A549 (cell line): ENCODE results near the gene SPATA17. TPM values are rescaled to one million over a fixed set of nuclear protein-coding genes. Genes with fewer than 3 reads are reported as not detected.

Source experiments
- ATAC-seq, 2 experiments: fragments of 200-7000 bp in 1 of 2; fragments of >200 bp in 1 of 2; cut with Nextera tagmentation in 1 of 2; cut with Tn5 transposase in 1 of 2; 3 replicates each; pipeline versions ENCODE4 v1.8.0 to v1.9.1; 2018 to 2020; ENCODE audit warnings: mild to moderate bottlenecking in 1 of 2, moderate library complexity in 1 of 2
- CTCF ChIA-PET: fragments of 300-600 bp; sonication (Branson Sonifier 250); formaldehyde crosslinking; extraction: SDS; loops from one replicate; lab custom pipeline; 2021; ENCODE audit warnings: antibody characterized with exemption, inconsistent platforms; lab: Yijun Ruan, JAX
- POLR2A ChIA-PET: fragments of 350-600 bp; formaldehyde crosslinking; extraction: SDS; loops from one replicate; lab custom pipeline; 2021; ENCODE audit warnings: antibody characterized with exemption, inconsistent platforms; lab: Yijun Ruan, JAX
- DNase-seq, 2 experiments: peaks; one replicate each; pipeline versions ENCODE4 v3.0.0 to v3.0.0-alpha.2; 2011 to 2016; ENCODE audit warnings: low read depth in 1 of 2, low spot score in 1 of 2
- FAIRE-seq: peaks from 2 replicates; lab custom pipeline; 2011; peaks lifted over from hg19 to GRCh38; lab: Jason Lieb, UNC
- H3K27ac ChIP-seq, 2 experiments: fragments of >200 bp; sonication (Bioruptor Twin); formaldehyde crosslinking; 3 replicates each; pipeline ENCODE4 v1.5.1; 2016 to 2017
- H3K4me1 ChIP-seq: fragments of >200 bp; sonication (Bioruptor Twin); formaldehyde crosslinking; 3 replicates; pipeline ENCODE4 v1.6.1; 2016
- H3K4me2 ChIP-seq: fragments of >200 bp; sonication (Bioruptor Twin); formaldehyde crosslinking; 3 replicates; pipeline ENCODE4 v1.6.1; 2016
- H3K4me3 ChIP-seq: fragments of >200 bp; sonication (Bioruptor Twin); formaldehyde crosslinking; 3 replicates; pipeline ENCODE4 v1.5.1; 2016
- H3K9me3 ChIP-seq: fragments of >200 bp; sonication (Bioruptor Twin); formaldehyde crosslinking; 3 replicates; pipeline ENCODE4 v1.6.1; 2016
- EHMT2 ChIP-seq: fragments of 200-600 bp; sonication (generic); IDR thresholded peaks from 2 replicates; pipeline ENCODE4 v1.6.1; 2016; ENCODE audit warnings: antibody characterized with exemption, low read depth, mild to moderate bottlenecking, moderate library complexity
- FOSB ChIP-seq: fragments of 250-450 bp; sonication (Bioruptor Pico); IDR thresholded peaks from 2 replicates; pipeline ENCODE4 v1.5.0; 2020; ENCODE audit warnings: mild to moderate bottlenecking, moderate library complexity
- GATA3 ChIP-seq: IDR thresholded peaks from 2 replicates; pipeline ENCODE4 v1.6.1; 2012; ENCODE audit warnings: borderline replicate concordance
- HDAC2 ChIP-seq: fragments of 200-600 bp; sonication (generic); IDR thresholded peaks from 2 replicates; pipeline ENCODE4 v1.6.1; 2016
- HEYL ChIP-seq: fragments of 250-450 bp; sonication (Bioruptor Pico); IDR thresholded peaks from 2 replicates; pipeline ENCODE4 v1.8.0; 2021; ENCODE audit warnings: mild to moderate bottlenecking, moderate library complexity
- HOXA7 ChIP-seq: fragments of 250-450 bp; sonication (Bioruptor Pico); IDR thresholded peaks from 2 replicates; pipeline ENCODE4 v1.5.0; 2020; ENCODE audit warnings: mild to moderate bottlenecking, moderate library complexity
- JUN ChIP-seq, 2 experiments: fragments of >200 bp; sonication (Bioruptor Twin); formaldehyde crosslinking; IDR thresholded peaks; 2 replicates in 1 of 2; 3 replicates in 1 of 2; pipeline ENCODE4 v1.6.1; 2016 to 2017
- MAFK ChIP-seq: fragments of 450-650 bp; IDR thresholded peaks from 2 replicates; pipeline ENCODE4 v1.6.1; 2014; ENCODE audit not compliant: partially characterized antibody
- NPAS2 ChIP-seq: fragments of 250-450 bp; sonication (Bioruptor Pico); IDR thresholded peaks from 2 replicates; pipeline ENCODE4 v1.8.0; 2022; ENCODE audit warnings: mild to moderate bottlenecking, moderate library complexity, borderline replicate concordance
- NR3C1 ChIP-seq: fragments of >200 bp; sonication (Bioruptor Twin); formaldehyde crosslinking; IDR thresholded peaks from 3 replicates; pipeline ENCODE4 v1.6.1; 2017
- PBX3 ChIP-seq: IDR thresholded peaks from 2 replicates; pipeline ENCODE4 v1.6.1; 2012
- RAD21 ChIP-seq, 2 experiments: fragments of >200 bp in 1 of 2; sonication (Bioruptor Twin) in 1 of 2; formaldehyde crosslinking in 1 of 2; IDR thresholded peaks in 1 of 2; conservative IDR thresholded peaks in 1 of 2; 2 replicates in 1 of 2; 3 replicates in 1 of 2; pipeline ENCODE4 v1.6.1; 2012 to 2018; ENCODE audit warnings: inconsistent platforms in 1 of 2
- RARB ChIP-seq: fragments of 250-450 bp; sonication (Bioruptor Pico); IDR thresholded peaks from 2 replicates; pipeline ENCODE4 v1.8.0; 2021; ENCODE audit warnings: mild to moderate bottlenecking, moderate library complexity
- REST ChIP-seq: fragments of 200-600 bp; sonication (generic); IDR thresholded peaks from 2 replicates; pipeline ENCODE4 v1.6.1; 2016; ENCODE audit warnings: antibody characterized with exemption, mild to moderate bottlenecking, moderate library complexity
- SMC3 ChIP-seq: fragments of >200 bp; sonication (Bioruptor Twin); formaldehyde crosslinking; IDR thresholded peaks from 3 replicates; pipeline ENCODE4 v1.6.1; 2018; ENCODE audit warnings: inconsistent platforms
- TFCP2L1 ChIP-seq: fragments of 250-450 bp; sonication (Bioruptor Pico); IDR thresholded peaks from 2 replicates; pipeline ENCODE4 v1.5.0; 2021; ENCODE audit warnings: mild to moderate bottlenecking
- TP53 ChIP-seq: fragments of 250-450 bp; sonication (Bioruptor Pico); IDR thresholded peaks from 2 replicates; pipeline ENCODE4 v1.5.0; 2021; ENCODE audit warnings: mild to moderate bottlenecking, moderate library complexity
- ZC3H11A ChIP-seq: fragments of 450-650 bp; IDR thresholded peaks from 2 replicates; pipeline ENCODE4 v1.6.1; 2014; ENCODE audit warnings: antibody characterized with exemption, mild to moderate bottlenecking
- ZFP36 ChIP-seq: fragments of 450-650 bp; IDR thresholded peaks from 2 replicates; pipeline ENCODE4 v1.6.1; 2014; ENCODE audit warnings: borderline replicate concordance; ENCODE audit not compliant: partially characterized antibody
- whole genome bisulfite sequencing: methylation state at CpG from one replicate; pipeline ENCODE4 v1.1.6; 2017; ENCODE audit errors: missing lambda C conversion rate; 5-methylcytosine and 5-hydroxymethylcytosine counted together
- polyA plus RNA-seq, 4 experiments: library from polyadenylated mRNA; depleted of rRNA in 3 of 4; stranded (reverse); fragments of >200 nt; fragmentation: RNase III in 1 of 4; extraction: RNeasy Plus Mini Kit Qiagen cat#74134 plus additional on column Dnase treatment in 1 of 4; gene quantifications; 2 replicates in 3 of 4; 3 replicates in 1 of 4; pipeline ENCODE4 v1.2.3, GENCODE V29; 2011 to 2017
- TF ChIP-seq, protein P1 (sequence below): fragments of 450-650 bp; IDR thresholded peaks from 2 replicates; pipeline ENCODE4 v1.6.1; 2014; ENCODE audit warnings: antibody characterized with exemption
- TF ChIP-seq, protein P2 (sequence below): IDR thresholded peaks from 2 replicates; pipeline ENCODE4 v1.6.1; 2012
- TF ChIP-seq, protein P3 (sequence below): fragments of 250-450 bp; sonication (Bioruptor Pico); IDR thresholded peaks from 2 replicates; pipeline ENCODE4 v1.5.0; 2020; ENCODE audit warnings: low read depth, mild to moderate bottlenecking, moderate library complexity

SPATA17 gene
- polyA plus RNA-seq, 2 of the 4 experiments (the other 2 are of a cell fraction) = 3.3 to 5.0 TPM

- ATAC-seq (no peak), DNase-seq (no peak), FAIRE-seq (no peak)
- Histone ChIP-seq H3K27ac (no peak overlapping the region), H3K4me2 (no peak overlapping the region), H3K4me3 (no peak overlapping the region), H3K4me1 (no peaks in the 10 kb centered on the region), H3K9me3 (no peaks in the 10 kb centered on the region)
- TF ChIP-seq GATA3 = no peak
- TF ChIP-seq RARB = no peak
- no peak for TF ChIP-seq ZFP36
- TF ChIP-seq HDAC2 = no peak
- TF ChIP-seq, protein P1, sequence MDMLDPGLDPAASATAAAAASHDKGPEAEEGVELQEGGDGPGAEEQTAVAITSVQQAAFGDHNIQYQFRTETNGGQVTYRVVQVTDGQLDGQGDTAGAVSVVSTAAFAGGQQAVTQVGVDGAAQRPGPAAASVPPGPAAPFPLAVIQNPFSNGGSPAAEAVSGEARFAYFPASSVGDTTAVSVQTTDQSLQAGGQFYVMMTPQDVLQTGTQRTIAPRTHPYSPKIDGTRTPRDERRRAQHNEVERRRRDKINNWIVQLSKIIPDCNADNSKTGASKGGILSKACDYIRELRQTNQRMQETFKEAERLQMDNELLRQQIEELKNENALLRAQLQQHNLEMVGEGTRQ = no peak
- TF ChIP-seq JUN (IDR thresholded peaks at IDR 0.05) = no peak
- TF ChIP-seq HOXA7 = no peak
- TF ChIP-seq EHMT2 = no peak
- CTCF ChIA-PET = interaction anchor here (0.6 to 0.7 kb wide), 2 partner anchors 50 to 792 kb away, joined by 3 to 6 read pairs; no protein-coding TSS in a partner anchor
- POLR2A ChIA-PET = no interaction called here
- WGBS = 46% methylated on average over 3 of the region's 3 CpGs
Measured at GRCh38 chr1:217839161-217839560, 208.0 kb downstream of the SPATA17 start.

DNA sequence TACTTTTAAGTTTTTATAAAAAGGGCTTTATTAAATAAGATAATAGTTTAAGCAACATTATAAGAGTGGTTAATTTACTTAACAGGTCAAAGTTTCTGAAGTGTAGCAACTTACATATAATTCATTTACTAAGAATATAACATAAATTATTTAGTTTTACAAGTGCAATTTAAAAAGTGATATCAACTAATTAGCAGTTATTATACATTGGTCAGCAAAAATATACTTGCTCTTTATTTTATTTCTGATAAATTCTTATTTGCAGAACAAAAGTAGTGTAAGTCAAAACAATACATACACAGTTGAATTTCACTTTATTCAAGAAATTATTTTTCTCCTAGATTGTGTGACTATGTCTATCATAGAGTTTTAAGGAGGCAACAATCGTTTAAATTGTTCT is 215.6 kb downstream of the SPATA17 start:
- Histone ChIP-seq H3K4me2 (no peak overlapping the region), H3K27ac (no peak overlapping the region), H3K4me1 (no peaks in the 10 kb centered on the region), H3K9me3 (no peaks in the 10 kb centered on the region), H3K4me3 (no peak overlapping the region)
- FAIRE-seq (no peak), ATAC-seq (no peak), DNase-seq (no peak)
- POLR2A ChIA-PET = no interaction called here
- 2% methylated on average over 1 of the region's 1 CpG for WGBS
- CTCF ChIA-PET = interaction anchor here (1.2 kb wide), 1 partner anchor 10 kb away, joined by 3 read pairs; no protein-coding TSS in a partner anchor
- peak; percentile 26 for TF ChIP-seq MAFK
- no peak for TF ChIP-seq NPAS2 (CRISPR knock-in tag)

DNA sequence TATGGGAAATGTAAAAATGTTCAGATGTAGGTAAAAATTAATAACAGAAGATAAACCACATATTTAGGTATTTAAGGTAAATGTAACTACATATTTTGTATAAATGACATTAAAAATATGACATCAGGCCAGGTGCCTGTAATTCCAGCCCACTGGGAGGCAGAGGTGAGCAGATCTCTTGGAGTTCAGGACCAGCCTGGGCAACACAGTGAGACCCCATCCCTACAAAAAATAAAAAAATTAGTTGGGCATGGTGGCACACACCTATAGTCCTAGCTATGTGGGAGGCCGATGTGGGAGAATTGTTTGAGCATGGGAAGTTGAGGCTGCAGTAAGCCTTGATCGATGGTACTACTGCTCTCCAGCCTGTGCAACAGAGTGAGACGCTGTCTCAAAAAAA is 216.5 kb downstream of the SPATA17 start:
- FAIRE-seq (no peak), DNase-seq (no peak), ATAC-seq (no peak)
- POLR2A ChIA-PET = no interaction called here
- no peak for TF ChIP-seq FOSB (CRISPR knock-in tag)
- TF ChIP-seq NR3C1 = no peak
- TF ChIP-seq SMC3 = no peak
- TF ChIP-seq HEYL (CRISPR knock-in tag) = no peak
- no peak for TF ChIP-seq ZC3H11A
- Histone ChIP-seq H3K27ac (no peak overlapping the region), H3K4me3 (no peak overlapping the region), H3K9me3 (no peaks in the 10 kb centered on the region), H3K4me1 (no peaks in the 10 kb centered on the region), H3K4me2 (no peak overlapping the region)
- 32% methylated on average over 3 of the region's 3 CpGs for WGBS
- CTCF ChIA-PET = no interaction called here

DNA sequence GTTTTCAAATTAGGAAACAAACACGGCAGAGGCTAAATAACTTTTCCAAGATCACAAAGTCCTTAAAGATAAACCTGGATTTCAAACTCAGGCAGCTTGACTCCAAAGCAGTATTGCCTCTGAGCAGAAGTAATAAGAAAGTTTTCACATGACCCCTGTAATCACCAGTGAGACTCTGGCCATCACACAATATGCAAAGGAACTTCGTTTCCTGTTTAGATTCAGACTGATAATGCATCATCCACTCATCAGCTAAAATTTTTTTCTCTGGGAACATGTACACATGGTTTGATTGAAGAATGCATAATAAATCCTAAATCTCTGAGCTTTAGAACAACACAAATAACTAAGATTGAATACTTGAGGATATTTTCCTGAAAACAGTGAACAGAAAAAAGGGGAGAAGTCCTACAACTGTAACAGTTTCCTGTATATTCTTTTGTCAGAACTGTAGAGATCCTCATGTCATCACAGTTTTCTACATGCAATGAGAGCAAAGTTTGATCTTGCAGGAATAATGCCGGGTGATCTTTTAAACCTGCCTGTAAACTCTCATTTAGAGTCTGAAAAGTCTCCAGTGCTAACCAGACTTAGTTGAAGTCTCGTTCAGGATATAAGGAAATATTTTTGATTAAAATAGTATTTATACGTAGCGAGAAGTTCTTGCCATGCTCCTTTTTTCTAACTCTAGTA is 225.3 kb downstream of the SPATA17 start:
- FAIRE-seq (no peak), DNase-seq (no peak), ATAC-seq (no peak)
- ChIA-PET CTCF (interaction anchor here (1.2 kb wide), 1 partner anchor 10 kb away, joined by 3 read pairs; no protein-coding TSS in a partner anchor), POLR2A (no interaction called here)
- H3K4me2 ChIP-seq = no peak overlapping the region
- TF ChIP-seq TFCP2L1 (no peak), RAD21 (conservative IDR thresholded peaks at IDR 0.05 in 1 of 2, IDR thresholded peaks at IDR 0.05 in 1 of 2) (no peak), PBX3 (no peak), TP53 (no peak), ZC3H11A (no peak), REST (no peak), SMC3 (no peak), FOSB (CRISPR knock-in tag) (no peak)
- TF ChIP-seq, protein P2, sequence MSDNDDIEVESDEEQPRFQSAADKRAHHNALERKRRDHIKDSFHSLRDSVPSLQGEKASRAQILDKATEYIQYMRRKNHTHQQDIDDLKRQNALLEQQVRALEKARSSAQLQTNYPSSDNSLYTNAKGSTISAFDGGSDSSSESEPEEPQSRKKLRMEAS = no peak
- TF ChIP-seq, protein P1 = no peak
- TF ChIP-seq, protein P3, sequence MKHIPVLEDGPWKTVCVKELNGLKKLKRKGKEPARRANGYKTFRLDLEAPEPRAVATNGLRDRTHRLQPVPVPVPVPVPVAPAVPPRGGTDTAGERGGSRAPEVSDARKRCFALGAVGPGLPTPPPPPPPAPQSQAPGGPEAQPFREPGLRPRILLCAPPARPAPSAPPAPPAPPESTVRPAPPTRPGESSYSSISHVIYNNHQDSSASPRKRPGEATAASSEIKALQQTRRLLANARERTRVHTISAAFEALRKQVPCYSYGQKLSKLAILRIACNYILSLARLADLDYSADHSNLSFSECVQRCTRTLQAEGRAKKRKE (CRISPR knock-in tag) = no peak
- no peak overlapping the region for H3K4me3 ChIP-seq
- 40% methylated on average over 6 of the region's 6 CpGs for WGBS
- 0 out of 3 replicates have a peak, but pooled peaks cover 4% of the 10 kb centered on the region for H3K9me3 ChIP-seq
- H3K4me1 ChIP-seq = no peaks in the 10 kb centered on the region
- H3K27ac ChIP-seq = no peak overlapping the region
